DOHH2 (cell line): Measurements from ENCODE around the gene ACIN1.

ENCODE experiments used
- EZH2phosphoT487 ChIP-seq: fragments of 200-600 bp; sonication (generic); IDR thresholded peaks from 2 replicates; pipeline ENCODE4 v1.6.1; 2017; ENCODE audit warnings: borderline replicate concordance, mild to moderate bottlenecking, antibody characterized with exemption, low read length, moderate library complexity, mixed read lengths
- TF ChIP-seq, protein P1 (sequence below): fragments of 200-600 bp; sonication (generic); IDR thresholded peaks from one replicate; pipeline ENCODE4 v1.5.1; 2014; ENCODE audit warnings: antibody characterized with exemption, mild to moderate bottlenecking, low read depth, low read length; ENCODE audit not compliant: poor library complexity, severe bottlenecking

DNA sequence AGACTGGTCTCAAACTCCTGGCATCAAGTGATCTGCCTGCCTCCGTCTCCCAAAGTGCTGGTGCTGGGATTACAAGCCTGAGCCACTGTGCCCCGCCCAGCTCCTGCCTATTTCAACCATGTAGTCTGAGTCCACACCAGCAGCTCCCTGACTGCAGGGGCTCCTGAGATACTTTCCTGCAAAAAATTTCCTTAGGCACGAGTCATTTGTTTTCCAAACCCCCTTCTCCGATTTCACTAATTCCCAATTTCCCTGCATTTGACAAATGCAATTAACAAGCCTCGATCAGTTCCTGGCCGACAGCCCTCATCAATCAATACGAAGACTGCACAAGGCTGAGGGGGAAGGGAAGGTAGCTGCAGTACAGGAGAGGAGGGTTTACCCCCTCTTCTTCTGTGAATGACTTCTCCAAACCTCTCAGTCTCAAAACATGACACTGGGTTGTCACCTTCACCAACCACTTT is 70.3 kb downstream of the ACIN1 start:
- TF ChIP-seq, protein P1, sequence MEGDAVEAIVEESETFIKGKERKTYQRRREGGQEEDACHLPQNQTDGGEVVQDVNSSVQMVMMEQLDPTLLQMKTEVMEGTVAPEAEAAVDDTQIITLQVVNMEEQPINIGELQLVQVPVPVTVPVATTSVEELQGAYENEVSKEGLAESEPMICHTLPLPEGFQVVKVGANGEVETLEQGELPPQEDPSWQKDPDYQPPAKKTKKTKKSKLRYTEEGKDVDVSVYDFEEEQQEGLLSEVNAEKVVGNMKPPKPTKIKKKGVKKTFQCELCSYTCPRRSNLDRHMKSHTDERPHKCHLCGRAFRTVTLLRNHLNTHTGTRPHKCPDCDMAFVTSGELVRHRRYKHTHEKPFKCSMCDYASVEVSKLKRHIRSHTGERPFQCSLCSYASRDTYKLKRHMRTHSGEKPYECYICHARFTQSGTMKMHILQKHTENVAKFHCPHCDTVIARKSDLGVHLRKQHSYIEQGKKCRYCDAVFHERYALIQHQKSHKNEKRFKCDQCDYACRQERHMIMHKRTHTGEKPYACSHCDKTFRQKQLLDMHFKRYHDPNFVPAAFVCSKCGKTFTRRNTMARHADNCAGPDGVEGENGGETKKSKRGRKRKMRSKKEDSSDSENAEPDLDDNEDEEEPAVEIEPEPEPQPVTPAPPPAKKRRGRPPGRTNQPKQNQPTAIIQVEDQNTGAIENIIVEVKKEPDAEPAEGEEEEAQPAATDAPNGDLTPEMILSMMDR: no peak
- no peak for TF ChIP-seq EZH2phosphoT487
